ENCODE data around the gene DPPA4. TPM values are rescaled to one million over a fixed set of nuclear protein-coding genes. Genes with fewer than 3 reads are reported as not detected.
"Not testable (repeated sequence)": the region's sequence is repeated elsewhere in the genome, so short reads cannot be mapped to it uniquely, and the experiment has no call there.

DPPA4 gene, protein sequence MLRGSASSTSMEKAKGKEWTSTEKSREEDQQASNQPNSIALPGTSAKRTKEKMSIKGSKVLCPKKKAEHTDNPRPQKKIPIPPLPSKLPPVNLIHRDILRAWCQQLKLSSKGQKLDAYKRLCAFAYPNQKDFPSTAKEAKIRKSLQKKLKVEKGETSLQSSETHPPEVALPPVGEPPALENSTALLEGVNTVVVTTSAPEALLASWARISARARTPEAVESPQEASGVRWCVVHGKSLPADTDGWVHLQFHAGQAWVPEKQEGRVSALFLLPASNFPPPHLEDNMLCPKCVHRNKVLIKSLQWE
- not detected for total RNA-seq
- long read RNA-seq, donor 1: 0 reads
- long read RNA-seq, donor 2: 0 reads

DNA sequence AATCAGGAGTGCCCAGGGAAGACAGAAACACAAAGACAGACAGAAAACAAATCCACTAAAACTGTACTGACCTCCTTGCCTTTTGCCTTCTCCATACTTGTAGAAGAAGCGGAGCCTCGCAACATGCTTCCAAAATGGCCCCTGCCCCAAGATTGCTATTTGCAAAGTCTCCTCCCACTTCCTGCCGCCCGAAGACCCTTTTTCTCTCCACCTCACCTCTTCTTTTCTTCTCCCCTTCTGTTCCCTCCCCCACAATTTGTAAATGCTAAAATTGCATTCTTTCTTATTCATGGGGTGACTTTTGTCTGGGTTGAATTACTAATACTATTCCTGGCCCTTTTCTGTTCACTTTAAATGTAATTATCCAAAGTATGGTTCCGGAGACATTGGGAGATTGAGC, at the start of gene DPPA4:
Gene DPPA4 (minus strand): TSS at position 154 of the 400 bp plus-strand sequence. CDS start 29 bp downstream, at position 125.
- intact Hi-C loops (cut with DNase I): no loop called here
- DNase-seq (ENCODE audit: low spot score): no peak

DNA sequence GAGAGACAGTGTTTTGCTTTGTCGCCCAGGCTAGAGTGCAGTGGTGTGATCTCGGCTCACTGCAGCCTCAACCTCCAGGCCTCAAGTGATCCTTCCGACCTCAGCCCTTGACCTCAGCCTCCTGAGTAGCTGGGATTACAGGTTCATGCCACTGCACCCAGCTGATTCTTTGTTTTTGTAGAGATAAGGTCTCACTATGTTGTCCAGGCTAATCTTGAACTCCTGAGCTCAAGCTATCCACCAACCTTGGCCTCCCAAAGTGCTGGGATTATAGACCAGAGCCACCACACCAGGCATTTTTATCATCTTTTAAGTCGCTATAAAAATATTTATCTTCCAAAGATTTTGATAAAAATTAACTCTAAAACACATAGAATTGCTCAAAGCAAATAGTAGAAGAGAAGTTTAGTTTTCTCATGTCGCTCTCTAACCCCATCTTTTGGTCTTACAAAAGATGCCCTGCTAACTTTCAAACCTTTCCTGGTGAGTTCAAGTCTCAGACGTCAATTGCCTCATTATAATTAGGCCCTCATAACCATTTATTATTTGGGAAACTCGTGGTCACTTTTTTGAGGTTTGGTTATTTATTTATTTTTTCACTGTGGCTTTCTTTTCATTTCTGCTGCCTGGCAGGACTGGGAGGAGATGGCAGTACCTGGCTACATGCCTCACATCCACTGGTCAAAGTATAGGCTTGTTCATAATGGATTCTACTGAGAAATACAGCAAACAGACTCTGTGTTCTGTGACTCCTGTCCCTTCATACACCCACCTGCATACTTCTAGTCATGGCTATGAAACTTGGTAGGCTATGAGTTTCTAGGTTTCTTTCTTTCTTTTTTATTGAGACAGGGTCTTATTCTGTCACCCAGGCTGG, 48.3 kb upstream of the DPPA4 start:
- no peak for DNase-seq (ENCODE audit: low spot score)
- intact Hi-C loops (cut with DNase I): no loop called here

DNA sequence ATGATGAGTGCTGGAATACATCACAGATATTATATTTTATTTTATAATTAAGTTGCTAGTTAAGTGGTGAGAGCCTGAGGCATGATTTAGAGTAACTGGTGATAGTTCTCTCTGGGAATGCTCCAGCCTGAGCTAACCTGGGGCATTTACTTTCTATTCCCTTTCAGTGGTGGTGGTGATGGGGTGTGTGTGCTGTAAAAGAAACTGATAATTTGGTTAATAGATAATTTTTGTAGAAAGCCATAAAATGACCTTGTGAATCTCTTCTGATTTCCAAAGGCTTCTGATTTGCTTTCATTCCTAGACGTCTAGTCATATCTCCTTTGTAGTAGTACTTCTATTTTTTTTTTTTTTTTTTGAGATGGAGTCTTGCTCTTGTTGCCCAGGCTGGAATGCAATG, 46.8 kb upstream of the DPPA4 start:
- intact Hi-C loops (cut with DNase I): no loop called here

DNA sequence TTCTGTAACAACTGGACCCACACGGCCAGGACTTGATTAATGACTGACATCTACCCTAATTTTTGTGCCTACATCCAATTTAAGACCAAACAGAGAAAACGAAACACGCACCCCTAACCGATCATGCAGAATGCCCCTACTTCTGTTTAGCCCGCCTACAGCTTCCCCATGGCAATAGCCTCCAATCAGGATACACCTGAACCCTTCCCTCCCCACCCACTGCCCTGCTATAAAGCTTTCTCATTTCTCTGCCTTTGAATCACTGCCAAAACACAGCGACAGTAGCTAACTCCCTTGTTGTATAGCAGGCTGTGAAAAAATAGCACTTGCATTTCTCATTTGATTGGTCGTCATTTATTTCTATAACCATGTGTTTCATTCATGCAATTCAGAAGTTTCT, 45.2 kb upstream of the DPPA4 start:
- intact Hi-C loops (cut with DNase I): no loop called here
- DNase-seq (ENCODE audit: low spot score): no peak

More for the DNA sequence above, 46.8 kb upstream of the DPPA4 start:
- no peak for DNase-seq (ENCODE audit: low spot score)

DNA sequence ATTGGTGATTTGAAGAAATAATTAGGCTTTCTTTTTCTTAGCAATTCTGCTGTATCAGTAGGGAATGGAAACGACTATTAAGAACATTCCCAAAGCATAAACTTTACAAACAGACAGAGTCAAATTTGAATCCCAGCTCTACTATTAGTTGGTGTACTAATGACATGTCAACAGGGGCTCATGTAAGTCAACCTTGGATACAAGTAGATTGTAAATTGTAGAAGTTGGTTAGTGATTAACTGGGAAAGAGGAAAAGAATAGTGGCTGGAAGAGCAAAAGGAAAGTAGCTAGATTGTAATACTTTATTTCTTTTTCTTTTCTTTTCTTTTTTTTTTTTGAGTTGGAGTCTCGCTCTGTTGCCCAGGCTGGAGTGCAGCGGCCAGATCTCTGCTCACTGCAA, 38.6 kb upstream of the DPPA4 start:
- intact Hi-C loops (cut with DNase I): no loop called here
- DNase-seq (ENCODE audit: low spot score): no peak

DNA sequence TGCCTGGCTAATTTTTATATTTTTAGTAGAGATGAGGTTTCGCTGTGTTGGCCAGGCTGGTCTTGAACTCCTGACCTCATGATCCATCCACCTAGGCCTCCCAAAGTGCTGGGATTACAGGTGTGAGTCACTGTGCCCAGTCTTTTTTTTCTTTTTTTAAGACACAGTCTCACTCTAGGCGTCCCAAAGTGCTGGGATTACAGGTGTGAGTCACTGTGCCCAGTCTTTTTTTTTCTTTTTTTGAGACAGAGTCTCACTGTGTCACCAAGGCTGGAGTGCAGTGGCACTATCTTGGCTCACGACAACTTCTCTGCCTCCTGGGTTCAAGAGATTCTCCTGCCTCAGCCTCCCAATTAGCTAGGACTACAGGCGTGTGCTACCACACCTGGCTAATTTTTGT, 37.1 kb upstream of the DPPA4 start:
- DNase-seq (ENCODE audit: low spot score): not testable (repeated sequence)

DNA sequence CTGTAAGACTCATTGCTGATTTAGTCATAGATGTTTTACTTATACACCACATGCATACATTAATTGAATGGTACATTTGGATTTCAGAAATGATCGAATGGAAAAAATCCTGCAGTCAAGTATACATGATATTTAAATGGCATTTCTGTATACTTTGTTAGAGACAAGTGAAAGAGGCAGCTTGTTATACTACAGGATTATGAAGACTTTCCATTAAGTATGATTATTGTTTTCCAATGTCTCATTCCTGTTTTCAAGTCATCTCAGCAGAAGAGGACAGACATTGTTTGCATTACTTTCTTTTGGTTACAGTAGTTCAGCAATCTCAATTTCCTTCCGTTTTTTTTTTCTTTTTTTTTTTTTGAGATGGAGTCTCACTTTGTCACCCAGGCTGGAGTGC, 36.6 kb upstream of the DPPA4 start:
- intact Hi-C loops (cut with DNase I): no loop called here
- DNase-seq (ENCODE audit: low spot score): no peak

More for the DNA sequence above, 37.1 kb upstream of the DPPA4 start:
- intact Hi-C loops (cut with DNase I): not testable (repeated sequence)

DNA sequence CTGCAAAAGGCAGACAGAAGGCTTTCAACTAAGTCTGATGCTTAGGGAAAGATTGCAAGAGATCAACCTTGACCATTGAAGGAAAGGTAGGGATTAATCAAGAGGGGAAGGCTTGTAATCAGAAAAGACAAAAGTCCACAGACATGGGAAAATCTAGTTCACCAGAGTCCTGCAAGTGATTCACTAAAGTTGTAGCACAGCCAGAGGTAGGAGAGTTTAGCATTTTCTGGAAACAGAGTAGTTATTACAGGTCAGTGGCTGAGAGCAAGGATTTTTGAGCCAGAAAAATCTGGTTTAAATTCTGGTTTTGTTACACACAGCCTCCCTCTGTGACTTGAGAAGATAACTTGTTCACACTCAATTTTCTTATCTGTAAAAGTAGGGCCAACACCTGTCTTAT, 35.3 kb upstream of the DPPA4 start:
- DNase-seq (ENCODE audit: low spot score): no peak
- intact Hi-C loops (cut with DNase I): no loop called here

DNA sequence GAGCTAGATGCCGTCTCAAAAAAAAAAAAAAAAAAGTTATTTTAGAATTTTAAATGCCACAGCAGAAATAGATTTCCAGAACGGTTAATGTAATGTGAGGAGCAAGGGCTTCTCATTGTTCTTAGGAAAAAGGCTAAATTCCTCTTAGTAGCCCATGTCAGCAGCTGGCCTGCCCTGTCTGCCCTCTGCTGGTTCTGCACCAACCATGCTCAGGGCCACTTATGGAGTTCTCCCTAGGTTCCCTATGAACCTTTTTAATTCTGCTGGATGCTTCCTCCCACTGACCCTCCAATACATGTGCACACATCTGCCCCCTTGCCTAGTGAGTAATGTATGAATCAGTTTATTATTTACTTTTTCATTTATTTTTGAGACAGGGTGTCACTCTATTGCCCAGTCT, 32.2 kb upstream of the DPPA4 start:
- no peak for DNase-seq (ENCODE audit: low spot score)
- intact Hi-C loops (cut with DNase I): no loop called here

DNA sequence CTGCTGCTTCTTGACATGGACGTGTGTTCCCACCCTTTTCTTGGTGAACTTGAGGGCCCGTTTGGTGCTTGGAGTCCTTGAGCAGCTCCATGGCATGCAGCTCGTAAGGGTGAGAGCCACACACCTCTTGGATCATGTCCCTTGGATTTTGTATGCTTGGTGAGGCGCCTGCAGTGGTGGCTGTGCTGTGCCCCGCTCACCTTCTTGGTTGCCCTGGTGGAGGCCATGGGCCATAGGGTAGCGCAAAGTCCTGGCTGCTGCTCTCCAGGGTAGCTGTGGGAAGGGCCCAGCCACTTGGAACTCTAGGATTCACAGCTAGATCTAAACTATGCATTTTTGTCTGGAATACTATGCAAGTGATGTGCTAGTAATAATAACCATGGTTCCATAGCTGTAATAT, 26.7 kb upstream of the DPPA4 start:
- intact Hi-C loops (cut with DNase I): no loop called here
- DNase-seq (ENCODE audit: low spot score): peak; percentile 47

DNA sequence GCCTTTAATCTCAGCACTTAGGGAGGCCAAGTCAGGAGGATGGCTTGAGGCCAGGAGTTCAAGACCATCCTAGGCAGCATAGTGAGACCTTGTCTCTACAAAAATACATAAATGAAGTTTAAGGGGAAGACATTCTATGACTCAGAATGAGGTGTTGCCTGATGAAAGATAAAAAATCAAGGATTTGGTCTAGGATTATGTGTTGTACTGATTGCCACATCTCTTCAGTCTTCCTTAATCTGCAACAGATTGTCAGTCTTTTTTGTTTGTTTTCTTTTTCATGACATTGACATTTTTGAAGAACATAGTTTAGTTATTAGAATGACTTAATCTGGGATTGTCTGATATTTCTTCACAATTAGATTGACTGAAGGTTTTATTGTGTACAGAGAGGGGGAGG, 26.3 kb upstream of the DPPA4 start:
- no peak for DNase-seq (ENCODE audit: low spot score)
- intact Hi-C loops (cut with DNase I): no loop called here

DNA sequence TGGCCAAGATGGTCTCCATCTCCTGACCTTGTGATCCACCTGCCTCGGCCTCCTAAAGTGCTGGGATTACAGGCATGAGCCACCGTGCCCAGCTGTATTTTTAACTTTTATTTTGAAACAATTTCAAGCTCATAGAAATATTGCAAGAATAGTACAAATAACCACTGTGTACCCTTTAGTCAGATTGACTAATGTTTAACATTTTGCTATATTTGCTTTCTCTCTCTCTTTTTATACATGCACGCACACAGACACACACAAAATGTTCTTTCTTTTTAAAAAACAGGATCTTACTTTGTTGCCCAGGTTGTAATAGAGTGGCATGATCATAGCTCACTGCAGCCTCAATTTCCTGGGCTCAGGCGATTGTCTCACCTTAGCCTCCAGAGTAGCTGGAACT, 25.5 kb upstream of the DPPA4 start:
- DNase-seq (ENCODE audit: low spot score): no peak
- intact Hi-C loops (cut with DNase I): no loop called here

DNA sequence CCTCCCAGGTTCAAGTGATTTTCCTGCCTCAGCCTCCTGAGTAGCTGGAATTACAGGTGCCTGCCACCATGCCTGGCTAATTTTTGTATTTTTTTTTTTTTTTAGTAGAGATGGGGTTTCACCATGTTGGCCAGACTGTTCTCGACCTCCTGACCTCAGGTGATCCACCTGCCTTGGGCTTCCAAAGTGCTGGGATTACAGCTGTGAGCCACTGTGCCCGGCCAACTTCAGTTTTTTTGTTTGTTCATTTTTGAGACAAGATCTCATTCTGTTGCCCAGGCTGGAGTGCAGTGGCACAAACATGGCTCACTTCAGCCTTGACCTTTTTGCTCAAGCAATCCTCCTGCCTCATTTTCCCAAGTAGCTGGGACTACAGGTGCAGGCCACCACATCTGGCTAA, 21.5 kb upstream of the DPPA4 start:
- DNase-seq (ENCODE audit: low spot score); intact Hi-C loops (cut with DNase I): not testable (repeated sequence)

DNA sequence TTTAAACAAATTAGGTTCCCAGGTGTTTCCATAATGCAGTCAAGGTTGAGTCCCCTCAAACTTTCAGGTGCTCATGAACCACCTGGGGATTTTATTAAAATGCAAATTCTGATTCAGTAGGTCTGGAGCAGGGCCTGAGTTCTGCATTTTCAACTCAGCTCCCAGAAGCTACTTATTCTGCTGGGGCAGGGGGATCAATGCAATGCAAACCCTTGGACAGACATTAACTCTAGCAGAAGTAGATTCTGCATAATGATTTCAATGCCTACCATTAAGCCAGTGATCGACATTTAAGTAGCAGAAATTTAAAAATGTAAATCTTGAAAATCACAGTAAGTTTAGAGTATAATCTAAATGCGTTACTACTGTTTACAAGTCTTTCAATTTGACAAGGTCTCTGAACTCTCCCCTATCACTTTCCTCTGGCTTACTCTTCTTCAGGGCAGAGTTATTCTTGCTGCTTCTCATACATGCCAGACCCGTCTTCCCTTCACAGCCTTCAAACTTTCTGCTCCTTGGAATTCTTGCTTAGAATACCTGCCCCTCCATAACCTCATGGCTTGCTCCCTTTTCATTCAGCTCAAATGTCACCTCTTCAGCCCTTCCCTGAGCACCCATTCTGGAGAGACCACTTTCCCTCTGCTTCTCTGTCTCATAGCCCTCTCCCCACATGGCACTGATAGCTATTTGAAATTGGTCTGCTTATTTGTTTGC, 19.3 kb upstream of the DPPA4 start:
- intact Hi-C loops (cut with DNase I): no loop called here
- no peak for DNase-seq (ENCODE audit: low spot score)

DNA sequence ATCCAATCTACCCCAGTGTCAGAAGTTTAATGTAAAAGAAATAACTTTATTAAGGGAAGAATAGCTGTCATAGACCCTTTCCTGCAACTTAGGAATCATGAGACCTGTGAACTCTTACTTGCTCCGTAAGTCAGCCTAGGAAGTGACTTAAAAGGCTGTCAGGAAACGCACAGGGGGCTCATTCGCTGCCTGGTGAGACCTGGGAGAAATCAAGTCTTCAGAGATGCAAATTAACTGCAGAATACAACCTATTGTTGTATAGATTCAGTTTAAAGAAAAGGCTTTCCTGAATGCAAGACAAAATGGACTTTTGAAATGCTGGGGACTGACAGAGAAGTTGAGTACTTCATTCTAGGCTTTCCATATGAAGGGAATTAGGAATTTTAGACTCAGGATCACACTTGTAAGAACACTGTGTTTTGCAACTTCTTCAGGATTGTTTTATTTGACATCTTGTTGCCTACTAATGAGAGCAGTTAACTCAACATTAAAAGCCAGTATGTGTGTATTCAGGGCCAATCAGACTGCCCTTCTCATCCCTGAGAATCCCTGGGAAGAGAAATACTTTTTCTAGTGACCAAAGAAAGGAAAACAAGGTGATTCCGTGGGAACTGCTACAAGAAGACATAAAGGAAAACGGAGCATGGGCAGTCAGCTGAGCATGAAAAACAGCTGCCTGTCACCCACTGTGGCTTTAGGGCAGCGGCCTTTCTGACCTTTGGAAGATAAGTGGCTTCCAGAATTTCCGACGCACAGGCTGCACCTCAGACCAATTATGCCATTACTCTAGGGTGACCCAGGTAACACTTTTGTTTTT, 18.5 kb upstream of the DPPA4 start:
- no peak for DNase-seq (ENCODE audit: low spot score)
- intact Hi-C loops (cut with DNase I): no loop called here

DNA sequence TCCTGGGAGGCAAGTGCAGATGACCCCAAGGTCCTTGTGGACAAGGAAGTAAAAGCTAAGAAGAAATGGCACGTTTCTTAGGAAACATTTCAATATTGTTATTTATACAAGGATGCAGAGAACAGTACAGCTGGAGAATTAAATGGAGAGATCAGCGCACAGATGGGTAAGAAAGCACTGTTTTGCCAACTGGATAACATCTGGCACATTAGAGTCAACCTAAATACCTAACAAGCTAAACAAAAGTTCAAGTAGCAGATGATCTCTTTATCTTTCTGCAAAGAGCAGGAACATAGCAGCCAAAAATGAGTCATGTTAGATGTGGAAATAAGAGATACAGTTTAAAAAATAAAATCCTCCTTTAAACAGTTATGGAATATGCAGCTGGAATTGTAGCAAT, 15.7 kb upstream of the DPPA4 start:
- intact Hi-C loops (cut with DNase I): no loop called here

DNA sequence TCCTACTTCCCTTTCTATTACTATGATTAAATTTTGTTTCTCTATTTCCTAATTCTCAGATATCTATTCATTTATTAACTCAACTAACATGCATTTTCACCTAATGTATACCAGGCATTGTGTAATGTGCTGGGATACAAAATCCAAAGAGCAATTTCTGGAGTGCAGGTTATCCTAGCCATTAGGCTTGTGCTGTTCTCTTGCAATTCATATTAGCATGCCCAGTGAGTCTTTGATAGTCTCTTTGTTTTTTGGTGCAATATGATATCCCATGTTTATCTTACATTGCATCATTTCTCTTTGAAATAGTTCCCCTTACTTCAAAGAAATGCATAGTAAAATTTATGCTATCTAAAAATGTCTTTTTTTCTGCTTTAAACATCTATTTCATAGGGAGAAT, 13.9 kb upstream of the DPPA4 start:
- no peak for DNase-seq (ENCODE audit: low spot score)
- intact Hi-C loops (cut with DNase I): no loop called here

More for the DNA sequence above, 15.7 kb upstream of the DPPA4 start:
- DNase-seq (ENCODE audit: low spot score): no peak

DNA sequence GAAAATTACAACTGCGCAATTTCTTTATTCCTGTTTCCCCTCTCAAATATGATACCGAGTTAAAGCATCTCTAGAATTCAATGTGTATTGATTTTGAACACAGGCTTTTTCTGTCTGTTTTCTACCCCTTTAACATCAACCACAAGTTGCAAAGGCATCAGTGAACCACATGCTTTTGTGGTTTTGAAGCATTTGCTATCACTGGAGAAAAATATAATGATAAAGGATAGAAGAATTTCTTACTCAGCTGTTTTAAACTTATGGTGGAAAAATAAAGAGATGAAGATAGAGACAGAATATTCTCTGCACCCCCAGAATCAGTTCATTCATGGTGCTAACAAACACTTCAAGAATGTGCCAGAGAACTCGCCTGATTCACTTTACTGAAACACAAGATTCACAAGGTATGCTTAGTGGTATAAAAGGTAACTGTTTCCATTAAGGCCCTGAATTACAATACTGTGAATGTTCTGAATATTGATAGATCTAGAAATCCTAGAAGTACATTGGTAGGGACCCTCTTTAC, 9.5 kb upstream of the DPPA4 start:
- DNase-seq (ENCODE audit: low spot score): no peak
- intact Hi-C loops (cut with DNase I): no loop called here

DNA sequence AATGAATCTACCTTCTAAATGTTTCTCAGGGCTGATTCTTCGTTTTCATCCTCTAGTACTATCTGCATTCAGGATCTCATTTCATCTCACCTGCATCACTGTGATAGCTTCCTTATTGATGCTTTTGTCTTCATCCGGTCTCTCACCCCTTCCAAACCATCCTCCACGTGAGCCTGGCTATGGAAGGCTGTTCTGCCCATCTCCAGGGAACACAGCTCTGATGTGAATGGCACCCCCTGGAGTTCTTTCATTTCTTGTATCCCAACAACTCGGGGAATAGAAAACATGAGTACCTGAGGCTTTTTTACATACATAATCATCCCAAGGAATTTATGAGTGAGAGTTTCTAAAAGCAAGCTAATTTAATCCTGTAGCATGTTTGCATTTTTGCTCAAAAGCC, 8.8 kb upstream of the DPPA4 start:
- DNase-seq (ENCODE audit: low spot score): no peak
- intact Hi-C loops (cut with DNase I): no loop called here

Data from posterior vena cava (tissue), 2 donors.